ENCODE data around the gene ITPRID1.

Gene ITPRID1

DNA sequence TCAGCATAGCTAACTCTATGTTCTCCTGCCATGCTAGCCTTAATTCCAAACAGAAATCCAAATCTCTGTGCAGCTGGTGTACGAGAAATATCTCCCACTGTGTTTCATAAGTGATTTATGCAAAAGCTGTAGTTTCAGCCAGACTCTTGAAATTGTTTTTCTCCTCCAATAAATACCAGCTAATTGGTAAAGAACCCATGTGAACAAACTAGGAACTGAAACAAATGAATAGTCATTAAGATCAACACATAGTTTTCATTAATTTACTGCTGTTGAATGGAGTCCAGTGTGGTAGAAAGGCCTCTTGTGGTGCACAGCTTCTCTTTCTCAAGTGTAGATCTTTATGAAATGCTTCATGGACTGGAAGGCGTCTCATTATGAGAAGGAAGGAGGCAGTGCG is 191.5 kb downstream of the ITPRID1 start:
- no peak for DNase-seq

DNA sequence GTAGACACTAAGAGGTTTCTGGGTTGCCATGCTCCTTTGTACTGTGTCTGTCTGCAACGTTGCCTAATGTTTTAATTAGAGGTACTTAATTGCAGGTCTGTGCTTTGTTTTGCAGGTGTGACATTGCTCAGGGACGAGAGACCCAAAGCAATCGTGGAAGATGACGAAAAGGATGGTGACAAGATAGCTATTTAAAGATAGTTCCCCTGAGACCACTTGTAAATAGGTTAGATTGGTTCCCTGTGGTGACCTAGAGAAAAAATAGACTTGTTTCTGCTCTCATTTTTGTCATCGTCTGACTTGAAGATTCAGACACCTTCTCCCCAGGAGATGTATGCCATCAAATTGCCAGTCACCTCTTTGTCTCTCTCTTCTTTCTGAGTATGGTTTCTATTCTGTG is 193.2 kb downstream of the ITPRID1 start:
- no peak for DNase-seq

Measured in NCI-H1694 (cell line).